ENCODE measurements around the gene GCAT. TPM values are rescaled to one million over a fixed set of nuclear protein-coding genes. Genes with fewer than 3 reads are reported as not detected.

Gene GCAT
- total and polyA plus RNA-seq, 9 of the 15 experiments (the other 6 are each of a cell fraction or from before 2014, with no cell fraction given), result 1.9 to 69.9 (median 26.4) TPM

GRCh38 chr22:37817705-37818408, 10.1 kb downstream of the GCAT start:
- H3K4me3 ChIP-seq, result no peak overlapping the region
- ChIA-PET POLR2A (interaction anchor here (0.6 to 5.0 kb wide), 12 partner anchors 9 to 45 kb away, joined by 3 to 34 read pairs (median 4); partner anchors contain the start of gene GCAT), CTCF (ENCODE audit: low intra/inter-chr PET ratio) (interaction anchor here (0.6 to 2.4 kb wide), 4 partner anchors 46 to 147 kb away, joined by 3 to 12 read pairs (median 7); no protein-coding TSS in a partner anchor)
- peak overlapping the region; percentile 76 for H2AFZ ChIP-seq (ENCODE audit: low read depth, low read length)
- no peaks in the 10 kb centered on the region for H3K9me1 ChIP-seq (ENCODE audit: control insufficient read depth, insufficient read depth, low read length)
- no peaks in the 10 kb centered on the region for H3K27me3 ChIP-seq (ENCODE audit: control insufficient read depth in 2 of 2, insufficient read depth in 2 of 2, low read length in 2 of 2)
- H4K20me1 ChIP-seq (replicated peaks; ENCODE audit: control insufficient read depth, insufficient read depth, low read length), result no peaks in the 10 kb centered on the region
- ATAC-seq (peak; percentile 97), FAIRE-seq (peak; percentile 82), DNase-seq (ENCODE audit: extremely low read depth in 1 of 4, low spot score in 3 of 4) (peak; percentile 82 to 86 (median 83))
- H3K9me3 ChIP-seq (replicated peaks; ENCODE audit: control insufficient read depth, insufficient read depth, low read depth, low read length), result no peaks in the 10 kb centered on the region
- in situ Hi-C loops (cut with MboI), result loop anchor here (5.0 kb wide), 1 partner anchor 144 kb away; no protein-coding TSS in a partner anchor
- peak overlapping the region; percentile 69 for H3K27ac ChIP-seq (ENCODE audit: extremely low read depth, low read depth, low read length)
- BruUV-seq (replicated peaks), result no TSS peak
- 5% methylated on average over 16 of the region's 29 CpGs for WGBS (ENCODE audit: insufficient coverage, low coverage, missing lambda C conversion rate)
- intact Hi-C loops (cut with micrococcal nuclease), result loop anchor here (1.0 kb wide), 2 partner anchors 45 to 147 kb away; no protein-coding TSS in a partner anchor
- H3K79me2 ChIP-seq (ENCODE audit: control insufficient read depth, insufficient read depth, low read length), result no peaks in the 10 kb centered on the region
- peak overlapping the region; percentile 56 to 86; a peak in 3 of 4 replicates for H3K9ac ChIP-seq (ENCODE audit: insufficient read depth in 1 of 2, low read depth in 2 of 2, low read length in 2 of 2)
- peak overlapping the region; percentile 66 for H3K4me2 ChIP-seq (ENCODE audit: insufficient read depth, low read length)
- peaks cover 41% of the 10 kb centered on the region; the same call in 2 of the 3 replicates for H3K36me3 ChIP-seq (ENCODE audit: control insufficient read depth, insufficient read depth, low read length)
- H3K4me1 ChIP-seq (replicated peaks in 1 of 2; ENCODE audit: control insufficient read depth in 2 of 2, insufficient read depth in 2 of 2, low read length in 2 of 2), result peaks cover 7 to 14% of the 10 kb centered on the region in 2 experiments; a peak in 4 of 5 replicates
- TF ChIP-seq KDM2B (CRISPR knock-in tag; IDR thresholded peaks at IDR 0.05) (no peak), CCNT2 (IDR thresholded peaks at IDR 0.05; ENCODE audit: borderline replicate concordance, extremely low read depth, insufficient read length, low read depth, low read length) (peak; percentile 56), ZNF232 (CRISPR knock-in tag; IDR thresholded peaks at IDR 0.05) (no peak), POLR3G (IDR thresholded peaks at IDR 0.05; ENCODE audit: extremely low read depth, insufficient read length, insufficient replicate concordance) (no peak), RB1 (IDR thresholded peaks at IDR 0.05; ENCODE audit: low read depth) (peak; percentile 61; the same call in 1 of the 2 replicates), TAF15 (IDR thresholded peaks at IDR 0.05; ENCODE audit: low read depth, low read length) (no peak), ILF3 (IDR thresholded peaks at IDR 0.05; ENCODE audit: borderline replicate concordance) (no peak), MYNN (IDR thresholded peaks at IDR 0.05) (peak; percentile 43; the same call in 1 of the 2 replicates), MYNN (CRISPR knock-in tag; IDR thresholded peaks at IDR 0.05) (no peak), FOXK1 (CRISPR knock-in tag; IDR thresholded peaks at IDR 0.05; ENCODE audit: borderline replicate concordance) (no peak), ZBTB17 (CRISPR knock-in tag; IDR thresholded peaks at IDR 0.05) (no peak), ZNF407 (IDR thresholded peaks at IDR 0.05; ENCODE audit: low read depth) (no peak), ZFP30 (CRISPR knock-in tag; IDR thresholded peaks at IDR 0.05; ENCODE audit: borderline replicate concordance) (no peak), GTF2A2 (tag; IDR thresholded peaks at IDR 0.05) (no peak), SPI1 (IDR thresholded peaks at IDR 0.05; ENCODE audit: borderline replicate concordance, low read depth, low read length) (no peak)
